IPS DF 19.7 (cell line): ENCODE results near the gene NFATC1.
"Not testable (repeated sequence)": the region's sequence is repeated elsewhere in the genome, so short reads cannot be mapped to it uniquely, and the experiment has no call there.

ENCODE experiments used
- DNase-seq: peaks from one replicate; pipeline ENCODE4 v3.0.0-alpha.2; 2013; ENCODE audit warnings: low read depth, low spot score

The NFATC1 gene

GRCh38 chr18:79488311-79489050 lies 92.8 kb downstream of the NFATC1 start:
- no peak for DNase-seq

- no peak for DNase-seq
These were observed 93.5 kb downstream of the NFATC1 start for GRCh38 chr18:79489051-79489898.

DNA sequence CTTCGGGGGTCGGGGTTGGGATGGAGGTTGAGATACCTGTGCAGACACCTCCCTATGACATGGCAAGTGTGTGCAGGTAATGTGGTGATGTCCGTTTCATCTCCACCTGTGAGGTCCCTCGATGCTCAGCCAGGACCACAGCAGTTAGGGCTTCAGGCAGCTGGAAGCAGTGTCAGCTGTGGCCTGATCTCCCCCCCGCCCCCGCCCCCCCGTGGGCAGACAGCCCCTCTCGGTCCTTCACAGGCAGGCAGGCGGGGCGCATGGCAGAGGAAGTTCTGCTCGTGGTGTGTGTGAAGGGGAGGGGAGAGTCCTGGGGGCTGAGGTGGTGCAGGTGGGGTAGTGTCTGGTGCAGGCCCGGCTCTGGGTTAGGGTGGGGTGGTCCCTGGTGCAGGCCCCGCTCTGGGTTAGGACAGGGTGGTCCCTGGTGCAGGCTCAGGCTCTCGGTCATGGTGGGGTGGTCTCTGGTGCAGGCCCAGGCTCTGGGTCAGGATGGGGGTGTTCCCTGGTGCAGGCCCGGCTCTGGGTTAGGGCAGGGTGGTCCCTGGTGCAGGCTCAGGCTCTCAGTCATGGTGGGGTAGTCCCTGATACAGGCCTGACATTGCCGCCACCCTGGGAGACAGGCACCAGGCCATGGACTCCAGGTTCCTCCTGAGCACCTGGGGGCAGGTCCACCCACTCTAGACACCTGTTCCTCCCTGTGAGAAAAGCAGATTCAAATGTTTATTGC lies 94.3 kb downstream of the NFATC1 start:
- no peak for DNase-seq

GRCh38 chr18:79490626-79491041 lies 94.9 kb downstream of the NFATC1 start:
- DNase-seq, result no peak

DNA sequence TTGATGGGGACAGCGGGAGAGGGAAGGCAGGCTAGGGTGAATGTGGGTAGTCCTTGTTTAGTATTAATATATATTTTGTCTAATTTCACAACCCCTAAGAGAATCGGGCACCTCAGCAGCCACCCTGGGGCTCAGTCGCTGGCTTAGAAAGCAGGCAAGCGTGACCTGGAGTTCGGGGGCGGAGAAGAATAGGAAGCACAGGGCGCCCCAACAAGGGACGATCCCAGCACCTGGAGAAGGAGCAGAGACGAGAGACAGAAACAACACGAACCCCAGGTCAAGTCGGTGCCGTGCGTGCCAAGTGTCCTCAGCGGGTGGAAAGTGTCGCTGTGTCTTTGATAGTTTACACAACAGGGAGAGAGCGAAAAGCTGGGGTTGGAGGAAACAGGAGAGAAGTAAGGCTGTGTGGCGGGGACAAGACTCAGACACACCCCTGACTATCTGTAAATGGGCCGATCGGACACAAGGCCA lies 95.4 kb downstream of the NFATC1 start:
- DNase-seq, result no peak

DNA sequence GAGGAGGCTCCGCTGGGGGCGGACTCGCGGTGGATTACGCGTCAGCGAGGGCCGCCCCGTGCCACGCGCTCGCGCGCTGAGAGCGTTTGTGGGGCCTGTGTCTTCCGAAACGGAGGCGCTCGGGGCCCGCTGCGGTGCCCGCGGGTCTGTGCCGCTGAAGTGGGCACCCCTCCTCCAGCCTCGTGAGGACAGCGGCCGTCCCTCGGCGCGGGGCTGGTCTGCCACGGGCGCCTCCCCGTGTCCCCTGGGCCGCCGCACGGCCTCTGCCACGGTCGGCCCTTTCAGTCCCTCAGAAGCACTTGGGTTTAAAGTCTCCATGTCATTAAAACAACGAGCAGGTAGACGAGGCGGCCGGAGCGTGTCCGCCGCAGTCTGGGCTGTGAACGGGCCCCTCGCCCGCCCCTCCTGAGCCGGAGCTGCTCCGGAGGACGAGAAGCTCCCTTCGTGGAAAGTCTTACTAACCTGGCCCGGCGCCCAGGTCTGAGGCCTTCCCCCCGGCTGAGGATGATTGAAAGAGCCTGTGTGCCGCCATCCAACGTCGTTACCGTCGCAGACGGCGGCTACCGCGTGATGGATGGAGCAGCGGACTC lies 97.6 kb downstream of the NFATC1 start:
- DNase-seq, result no peak

GRCh38 chr18:79493801-79494211 lies 98.1 kb downstream of the NFATC1 start:
- DNase-seq, result no peak

GRCh38 chr18:79494936-79495335 lies 99.2 kb downstream of the NFATC1 start:
- no peak for DNase-seq

GRCh38 chr18:79495591-79496071 lies 99.9 kb downstream of the NFATC1 start:
- DNase-seq, result no peak

DNA sequence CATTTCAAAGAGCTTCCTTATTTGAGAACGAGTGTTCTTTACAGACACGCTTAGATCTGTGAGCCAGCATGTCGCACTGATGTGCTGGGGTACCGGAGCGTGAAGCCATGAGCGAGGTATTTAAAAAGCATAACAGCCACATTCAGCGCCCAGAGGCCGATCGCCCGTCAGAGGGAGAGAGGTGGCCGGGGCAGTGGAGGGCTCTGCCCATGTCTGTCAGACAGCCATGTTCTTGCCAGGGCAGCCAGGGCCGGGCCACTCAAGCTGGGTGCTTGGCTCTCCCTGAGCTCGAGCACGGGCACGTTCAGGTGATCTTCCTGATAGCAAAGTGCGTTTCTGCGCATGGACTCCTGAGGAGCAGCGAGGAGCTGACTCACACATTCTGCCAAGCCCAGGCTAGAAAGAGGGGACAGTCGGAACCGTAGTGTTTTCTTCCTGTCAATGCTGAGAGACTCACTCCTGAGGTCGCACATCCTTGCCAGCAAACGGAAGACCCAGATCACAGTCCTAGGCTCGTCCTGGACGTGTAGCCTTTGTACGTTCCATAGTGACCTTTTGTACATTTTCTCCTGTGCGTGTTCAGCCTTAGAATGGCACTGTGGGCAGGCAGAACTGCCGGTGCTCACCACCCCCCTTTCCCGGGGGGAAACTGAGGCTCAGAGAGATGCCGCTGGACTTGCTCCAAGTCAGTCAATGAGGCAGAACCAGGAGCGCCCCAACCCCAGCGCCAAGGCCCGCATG lies 100.7 kb downstream of the NFATC1 start:
- no peak for DNase-seq

DNA sequence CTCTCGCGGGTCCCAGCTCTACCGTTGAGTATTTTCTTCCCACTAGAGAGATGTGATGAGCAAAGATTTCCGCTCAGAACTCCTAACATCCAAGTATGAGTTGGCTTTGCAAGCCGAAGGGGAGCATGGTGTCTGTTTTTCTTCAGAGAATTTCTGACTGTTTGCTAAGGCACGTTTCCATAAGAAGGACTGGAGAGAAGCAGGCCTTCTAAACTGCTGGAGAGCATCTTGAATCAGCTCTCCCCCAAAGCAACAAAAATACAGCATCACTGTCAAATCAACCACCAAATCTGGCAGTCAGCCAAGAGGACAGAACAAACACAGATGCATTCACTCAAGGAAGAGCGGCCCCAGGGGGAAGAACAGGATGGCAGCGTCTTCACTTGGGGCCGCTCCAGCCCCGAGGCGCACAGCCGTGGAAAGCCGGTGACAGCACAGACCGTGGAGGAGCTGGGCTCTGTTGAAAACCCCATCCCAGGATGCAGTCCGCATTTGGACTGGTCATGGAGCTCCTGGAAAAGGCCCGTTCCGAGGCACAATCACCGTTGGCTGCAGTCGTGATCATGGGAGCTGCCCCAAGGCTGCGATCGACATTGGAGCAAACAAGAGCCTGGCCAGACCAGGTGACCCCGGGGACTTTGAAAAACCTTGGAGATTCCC lies 101.4 kb downstream of the NFATC1 start:
- no peak for DNase-seq

GRCh38 chr18:79497638-79498081 lies 101.9 kb downstream of the NFATC1 start:
- no peak for DNase-seq

GRCh38 chr18:79498662-79499061 lies 102.9 kb downstream of the NFATC1 start:
- no peak for DNase-seq

DNA sequence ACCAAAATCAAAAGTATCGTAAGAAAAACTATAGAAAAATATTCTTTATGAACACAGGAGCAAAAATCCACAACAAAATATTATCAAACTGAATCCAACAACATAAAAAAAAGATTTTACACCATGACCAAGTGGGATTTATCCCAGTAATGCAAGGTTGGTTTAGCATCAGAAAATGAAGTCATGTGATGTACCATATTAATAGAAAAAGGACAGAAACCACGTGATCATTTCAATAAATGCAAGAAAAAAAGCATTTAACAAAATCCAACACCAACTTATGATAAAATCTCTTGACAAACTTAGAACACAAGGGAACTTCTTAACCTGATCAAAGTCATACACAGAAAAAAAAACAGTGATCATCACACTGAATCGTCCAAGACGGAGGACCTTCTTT lies 105.3 kb downstream of the NFATC1 start:
- no peak for DNase-seq

DNA sequence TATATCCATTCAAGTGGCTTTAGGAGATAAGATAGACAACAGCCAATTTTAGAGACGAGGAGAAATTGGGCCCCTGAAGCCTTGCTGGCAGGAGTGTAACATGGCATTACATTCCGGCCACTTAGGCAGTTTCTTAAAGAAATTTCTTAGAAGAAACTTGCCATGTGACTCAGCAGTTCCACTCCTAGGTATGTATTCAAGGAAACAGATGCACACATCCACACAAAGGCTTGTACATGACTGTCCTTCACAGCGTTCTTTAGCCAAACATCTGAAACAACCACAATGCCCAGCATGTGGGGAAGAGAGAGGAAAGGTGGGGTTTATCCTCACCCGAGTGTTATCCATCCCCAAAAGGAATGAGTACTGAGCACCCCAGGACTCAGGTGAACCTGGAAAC lies 107.1 kb downstream of the NFATC1 start:
- no peak for DNase-seq

DNA sequence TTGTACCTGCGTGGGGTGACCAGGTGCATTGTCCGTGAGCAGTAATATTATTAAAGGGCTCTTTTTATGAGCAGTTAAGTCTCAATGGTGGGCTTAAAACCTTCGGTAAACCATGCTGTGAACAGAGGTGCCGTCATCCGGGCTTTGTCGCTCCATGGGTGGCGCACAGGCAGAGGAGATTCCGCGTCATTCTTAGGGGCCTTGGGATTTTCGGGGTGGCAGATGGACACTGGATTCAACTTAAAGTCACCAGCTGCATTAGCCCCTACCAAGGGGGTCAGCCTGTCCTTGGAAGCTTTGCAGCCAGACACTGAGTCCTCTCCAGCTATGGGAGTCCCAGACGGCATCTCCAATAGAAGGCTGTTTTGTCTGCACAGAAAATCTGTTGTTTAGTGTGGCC lies 107.7 kb downstream of the NFATC1 start:
- DNase-seq, result no peak

GRCh38 chr18:79504034-79504433 lies 108.3 kb downstream of the NFATC1 start:
- DNase-seq, result no peak

GRCh38 chr18:79504495-79504894 lies 108.8 kb downstream of the NFATC1 start:
- not testable (repeated sequence) for DNase-seq

GRCh38 chr18:79505465-79505864 lies 109.7 kb downstream of the NFATC1 start:
- DNase-seq, result not testable (repeated sequence)
